Ovary (tissue), 9 donors: ENCODE measurements around the gene ANTXR1. TPM values are rescaled to one million over a fixed set of nuclear protein-coding genes. Genes with fewer than 3 reads are reported as not detected.

Experiments
- DNase-seq, 5 donors: peaks; one replicate each; pipeline ENCODE4 v3.0.0-alpha.2; 2019 to 2020
- H3K27ac ChIP-seq, 2 donors: fragments of 200-600 bp; one replicate each; pipeline versions ENCODE4 v1.5.1 to v1.8.0; 2019 to 2022
- H3K27me3 ChIP-seq: fragments of 200-600 bp; one replicate; pipeline ENCODE4 v1.8.0; 2022
- H3K36me3 ChIP-seq: fragments of 200-600 bp; sonication (generic); one replicate; pipeline ENCODE4 v1.5.1; 2019
- H3K4me1 ChIP-seq: one replicate; pipeline ENCODE4 v1.8.1; 2013; ENCODE audit warnings: mild to moderate bottlenecking, moderate library complexity; ENCODE audit not compliant: insufficient read depth
- H3K4me3 ChIP-seq: fragments of 200-600 bp; sonication (generic); one replicate; pipeline ENCODE4 v1.5.1; 2017
- H3K9me3 ChIP-seq, 2 donors: fragments of 200-600 bp in 1 of 2; sonication (generic) in 1 of 2; one replicate each; pipeline versions ENCODE4 v1.5.1 to v1.8.1; 2013 to 2019; ENCODE audit warnings: mild to moderate bottlenecking in 1 of 2, moderate library complexity in 1 of 2
- CTCF ChIP-seq, 3 donors: fragments of 450-650 bp in 2 of 3; fragments of 200-600 bp in 1 of 3; IDR thresholded peaks; one replicate each; pipeline versions ENCODE4 v1.5.1 to v1.8.0; 2016 to 2022; ENCODE audit warnings: antibody characterized with exemption in 3 of 3, mild to moderate bottlenecking in 1 of 3
- EP300 ChIP-seq: sonication (generic); formaldehyde crosslinking; IDR thresholded peaks from one replicate; pipeline ENCODE4 v1.6.1; 2017; ENCODE audit warnings: antibody characterized with exemption
- POLR2A ChIP-seq: fragments of 450-650 bp; IDR thresholded peaks from one replicate; pipeline ENCODE4 v1.6.1; 2017; ENCODE audit warnings: antibody characterized with exemption, mild to moderate bottlenecking, moderate library complexity
- WGBS, 3 donors: extraction: QIAGEN DNeasy Blood & Tissue Kit in 1 of 3; methylation state at CpG; one replicate each; pipeline versions ENCODE4 v1.1.5 to v1.1.7; 2013 to 2017; 5-methylcytosine and 5-hydroxymethylcytosine counted together
- intact Hi-C, 4 donors: fragments of 100-400 bp; cut with DNase I; formaldehyde crosslinking; loops; one replicate each; pipeline versions ENCODE4 v1.11.0 to v1.15.1; 2022 to 2023
- microRNA-seq, 3 donors: library from miRNA; unstranded; fragments of <30 nt; microRNA quantifications; one replicate each; pipeline versions ENCODE4 to v1.2.0, GENCODE V29; 2019 to 2020
- polyA plus RNA-seq, 2 donors: library from polyadenylated mRNA; stranded (reverse); fragments of 200-250 nt in 1 of 2; fragments of 350-450 nt in 1 of 2; fragmentation: Illumina TruSeq in 1 of 2; extraction: RNeasy Lipid Tissue Mini Kit (QIAGEN cat#74804) in 1 of 2; gene quantifications; one replicate each; pipeline ENCODE4 v1.2.3, GENCODE V29; 2013 to 2014
- small RNA-seq: library from RNA; depleted of rRNA; stranded (forward); fragments of <200 nt; gene quantifications from one replicate; pipeline ENCODE3, GENCODE V24; 2016
- total RNA-seq, 7 donors: library from RNA; depleted of rRNA in 2 of 7; stranded (reverse); fragments of >200 nt in 2 of 7; fragmentation: NEBNext Ultra II Directional in 3 of 7; extraction: Animal tissue kit (Norgen Biotek cat#: 25700) in 3 of 7; gene quantifications; one replicate each; pipeline versions ENCODE4 v1.1.0 to v1.2.4, GENCODE V29; 2016 to 2023
- donor health status: DM: no; HTN: no; CAD: no; lungs with moderate emphysema.
- donor health status: DM: no; HTN: no; CAD: no.
- donor health status: Bipolar disorder and iron deficiency.
- donor health status: DM: yes; HTN: yes; CAD: no.
- donor health status: DM: no; HTN: no; CAD: no.
- donor health status: DM: yes; HTN: yes; CAD: no.

Gene ANTXR1
- total and polyA plus RNA-seq, 9 donors = 73.0 to 276 (median 152) TPM

GRCh38 chr2:69296421-69296820 lies 283.4 kb downstream of the ANTXR1 start:
- Histone ChIP-seq H3K36me3 (no peaks in the 10 kb centered on the region), H3K9me3 (no peaks in the 10 kb centered on the region), H3K27me3 (no peaks in the 10 kb centered on the region), H3K4me3 (no peak overlapping the region), H3K4me1 (peaks cover 3% of the 10 kb centered on the region), H3K27ac (no peak overlapping the region)
- DNase-seq = no peak
- 93 to 98% (median 93%) methylated on average over 3 of the region's 3 CpGs for WGBS, 3 donors
- intact Hi-C loops = no loop called here
- TF ChIP-seq POLR2A (no peak), CTCF (IDR thresholded peaks at IDR 0.05) (no peak), EP300 (no peak)

- intact Hi-C loops = no loop called here
- no peak overlapping the region for H3K27ac ChIP-seq
- H3K27me3 ChIP-seq = no peaks in the 10 kb centered on the region
- TF ChIP-seq CTCF (IDR thresholded peaks at IDR 0.05) (no peak), EP300 (no peak), POLR2A (no peak)
- no peak for DNase-seq
- H3K36me3 ChIP-seq = no peaks in the 10 kb centered on the region
- WGBS, 3 donors = 89 to 95% (median 90%) methylated on average over 12 of the region's 12 CpGs
- H3K4me1 ChIP-seq = no peaks in the 10 kb centered on the region
- H3K9me3 ChIP-seq = no peaks in the 10 kb centered on the region
- no peak overlapping the region for H3K4me3 ChIP-seq
Measured at GRCh38 chr2:69297216-69297615, 284.2 kb downstream of the ANTXR1 start.

GRCh38 chr2:69298261-69298660 lies 285.3 kb downstream of the ANTXR1 start:
- 67 to 76% (median 69%) methylated on average over 7 of the region's 7 CpGs for WGBS, 3 donors
- no peak for DNase-seq
- no peaks in the 10 kb centered on the region for H3K9me3 ChIP-seq
- no peaks in the 10 kb centered on the region for H3K36me3 ChIP-seq
- no peak for TF ChIP-seq POLR2A
- TF ChIP-seq CTCF (IDR thresholded peaks at IDR 0.05) = no peak
- no peak for TF ChIP-seq EP300
- H3K27me3 ChIP-seq = no peaks in the 10 kb centered on the region
- H3K4me1 ChIP-seq = no peaks in the 10 kb centered on the region
- intact Hi-C loops = no loop called here
- H3K4me3 ChIP-seq = no peak overlapping the region
- H3K27ac ChIP-seq = no peak overlapping the region

GRCh38 chr2:69298862-69299261 lies 285.9 kb downstream of the ANTXR1 start:
- no peak for DNase-seq
- H3K27ac ChIP-seq = no peak overlapping the region
- TF ChIP-seq CTCF (IDR thresholded peaks at IDR 0.05) = no peak
- no peak for TF ChIP-seq POLR2A
- no peak for TF ChIP-seq EP300
- intact Hi-C loops = no loop called here
- H3K27me3 ChIP-seq = no peaks in the 10 kb centered on the region
- H3K36me3 ChIP-seq = no peaks in the 10 kb centered on the region
- no peaks in the 10 kb centered on the region for H3K4me1 ChIP-seq
- no peak overlapping the region for H3K4me3 ChIP-seq
- H3K9me3 ChIP-seq = no peaks in the 10 kb centered on the region
- 37 to 44% (median 41%) methylated on average over 4 of the region's 4 CpGs for WGBS, 3 donors

Small RNA genes within 50 kb of the gene (microRNA-seq; reads per million reads assigned to microRNA genes)
- gene MIR3126 = 0.71 to 3.8 (median 1.7) reads per million in 3 donors

Small RNA genes within 50 kb of the gene (small RNA-seq; reads per million reads assigned to genes)
- gene MIR3126 (not detected), gene RNA5SP96 (not detected), gene RNU6-1216P (not detected)

Other genes with a start within 250 kb of the ANTXR1 start
- not detected for gene BMP10, start 141.8 kb upstream of the ANTXR1 start, total RNA-seq
- gene BMP10, start 141.8 kb upstream of the ANTXR1 start, polyA plus RNA-seq = not detected
- gene GKN2, start 60.3 kb upstream of the ANTXR1 start, total RNA-seq = not detected
- under 1 TPM in 1 of 2 donors, not detected in 1; 0.77 TPM for gene GKN2, start 60.3 kb upstream of the ANTXR1 start, polyA plus RNA-seq
- gene GKN1, start 38.5 kb upstream of the ANTXR1 start, total RNA-seq = not detected
- gene GKN1, start 38.5 kb upstream of the ANTXR1 start, polyA plus RNA-seq = not detected